ENCODE measurements around the gene LIFR. TPM values are rescaled to one million over a fixed set of nuclear protein-coding genes. Genes with fewer than 3 reads are reported as not detected.

The LIFR gene
- total RNA-seq, 1 experiment from 2014 or later: 91.3 TPM

GRCh38 chr5:38506302-38506701 is 50.1 kb downstream of the LIFR start:
- H3K36me3 ChIP-seq (ENCODE audit: control insufficient read depth, insufficient read depth, low read length): peaks cover 29% of the 10 kb centered on the region
- ATAC-seq (no peak), DNase-seq (ENCODE audit: low read depth, low spot score) (no peak)
- TF ChIP-seq, protein P1, sequence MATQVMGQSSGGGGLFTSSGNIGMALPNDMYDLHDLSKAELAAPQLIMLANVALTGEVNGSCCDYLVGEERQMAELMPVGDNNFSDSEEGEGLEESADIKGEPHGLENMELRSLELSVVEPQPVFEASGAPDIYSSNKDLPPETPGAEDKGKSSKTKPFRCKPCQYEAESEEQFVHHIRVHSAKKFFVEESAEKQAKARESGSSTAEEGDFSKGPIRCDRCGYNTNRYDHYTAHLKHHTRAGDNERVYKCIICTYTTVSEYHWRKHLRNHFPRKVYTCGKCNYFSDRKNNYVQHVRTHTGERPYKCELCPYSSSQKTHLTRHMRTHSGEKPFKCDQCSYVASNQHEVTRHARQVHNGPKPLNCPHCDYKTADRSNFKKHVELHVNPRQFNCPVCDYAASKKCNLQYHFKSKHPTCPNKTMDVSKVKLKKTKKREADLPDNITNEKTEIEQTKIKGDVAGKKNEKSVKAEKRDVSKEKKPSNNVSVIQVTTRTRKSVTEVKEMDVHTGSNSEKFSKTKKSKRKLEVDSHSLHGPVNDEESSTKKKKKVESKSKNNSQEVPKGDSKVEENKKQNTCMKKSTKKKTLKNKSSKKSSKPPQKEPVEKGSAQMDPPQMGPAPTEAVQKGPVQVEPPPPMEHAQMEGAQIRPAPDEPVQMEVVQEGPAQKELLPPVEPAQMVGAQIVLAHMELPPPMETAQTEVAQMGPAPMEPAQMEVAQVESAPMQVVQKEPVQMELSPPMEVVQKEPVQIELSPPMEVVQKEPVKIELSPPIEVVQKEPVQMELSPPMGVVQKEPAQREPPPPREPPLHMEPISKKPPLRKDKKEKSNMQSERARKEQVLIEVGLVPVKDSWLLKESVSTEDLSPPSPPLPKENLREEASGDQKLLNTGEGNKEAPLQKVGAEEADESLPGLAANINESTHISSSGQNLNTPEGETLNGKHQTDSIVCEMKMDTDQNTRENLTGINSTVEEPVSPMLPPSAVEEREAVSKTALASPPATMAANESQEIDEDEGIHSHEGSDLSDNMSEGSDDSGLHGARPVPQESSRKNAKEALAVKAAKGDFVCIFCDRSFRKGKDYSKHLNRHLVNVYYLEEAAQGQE (IDR thresholded peaks at IDR 0.05; ENCODE audit: insufficient read depth in 1 of 2, low read depth in 2 of 2, low read length in 1 of 2): no peak
- no peak for TF ChIP-seq SIN3A (IDR thresholded peaks at IDR 0.05; ENCODE audit: borderline replicate concordance, insufficient read depth, low read depth, low read length)
- TF ChIP-seq TCF7L2 (IDR thresholded peaks at IDR 0.05; ENCODE audit: low read depth, low read length): no peak
- no peak for TF ChIP-seq POLR2AphosphoS5 (IDR thresholded peaks at IDR 0.05; ENCODE audit: low read depth, low read length)
- TF ChIP-seq CTCF (IDR thresholded peaks at IDR 0.05): no peak
- H3K27me3 ChIP-seq (ENCODE audit: control insufficient read depth, insufficient read depth, low read length): no peaks in the 10 kb centered on the region
- intact Hi-C loops (cut with micrococcal nuclease; ENCODE audit: unreplicated experiment): no loop called here
- BruUV-seq (replicated peaks): no TSS peak
- ChIA-PET CTCF (interaction anchor here (0.5 to 1.6 kb wide), 2 partner anchors 23 to 65 kb away, joined by 5 to 11 read pairs; no protein-coding TSS in a partner anchor), POLR2A (no interaction called here)
- H3K27ac ChIP-seq (ENCODE audit: low read length): no peak overlapping the region
- H3K4me3 ChIP-seq (ENCODE audit: low read depth in 2 of 2, low read length in 2 of 2): no peak overlapping the region
- in situ Hi-C loops (cut with HindIII; ENCODE audit: low pct_unique_long_range_greater_than_20kb, low sequenced_read_pairs): no loop called here
- H3K4me1 ChIP-seq (ENCODE audit: control insufficient read depth, insufficient read depth, low read length): no peaks in the 10 kb centered on the region
- no peaks in the 10 kb centered on the region for H3K9me3 ChIP-seq (ENCODE audit: control insufficient read depth, insufficient read depth, low read depth, low read length)

DNA sequence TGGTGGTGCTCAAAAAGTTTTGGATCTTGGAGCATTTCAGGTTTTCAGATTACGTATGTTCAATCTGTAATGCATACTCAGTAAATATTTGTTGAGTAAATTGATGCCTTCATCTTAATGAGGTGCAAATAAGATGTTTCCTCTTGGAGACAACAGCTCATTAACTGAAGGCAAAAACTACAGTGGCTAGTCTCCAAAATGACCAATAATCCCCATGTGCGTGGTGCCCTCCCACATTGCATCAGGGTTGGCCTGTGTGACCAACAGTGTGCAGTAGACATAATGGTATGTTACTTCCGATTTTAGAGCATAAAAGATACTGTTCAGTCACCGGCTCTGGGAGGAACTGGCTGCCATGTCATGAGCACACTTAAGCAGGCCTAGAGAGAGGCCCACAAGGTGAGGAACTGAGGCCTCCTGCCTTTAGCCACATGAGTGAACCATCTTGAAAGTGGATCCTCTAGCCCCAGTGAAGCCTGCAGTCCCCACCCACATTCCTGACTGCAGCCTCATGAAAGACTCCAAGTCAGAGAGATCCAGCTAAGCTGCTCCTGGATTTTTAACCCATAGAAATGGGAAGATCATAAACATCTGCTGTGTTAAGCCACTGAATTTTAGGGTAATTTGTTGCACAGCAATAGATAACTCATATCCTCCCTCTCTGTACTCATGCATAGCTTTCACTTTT is 55.7 kb downstream of the LIFR start:
- in situ Hi-C loops (cut with HindIII; ENCODE audit: low pct_unique_long_range_greater_than_20kb, low sequenced_read_pairs) (no loop called here), intact Hi-C loops (cut with micrococcal nuclease; ENCODE audit: unreplicated experiment) (no loop called here)
- TF ChIP-seq, protein P1 (IDR thresholded peaks at IDR 0.05; ENCODE audit: insufficient read depth in 1 of 2, low read depth in 2 of 2, low read length in 1 of 2): no peak
- TF ChIP-seq CTCF (IDR thresholded peaks at IDR 0.05) (no peak), TCF7L2 (IDR thresholded peaks at IDR 0.05; ENCODE audit: low read depth, low read length) (no peak), SIN3A (IDR thresholded peaks at IDR 0.05; ENCODE audit: borderline replicate concordance, insufficient read depth, low read depth, low read length) (no peak), POLR2AphosphoS5 (IDR thresholded peaks at IDR 0.05; ENCODE audit: low read depth, low read length) (no peak)
- CTCF ChIA-PET: no interaction called here
- no peak overlapping the region for H3K4me3 ChIP-seq (ENCODE audit: low read depth in 2 of 2, low read length in 2 of 2)
- no peak overlapping the region for H3K27ac ChIP-seq (ENCODE audit: low read length)
- ATAC-seq (no peak), DNase-seq (ENCODE audit: low read depth, low spot score) (no peak)
- POLR2A ChIA-PET: no interaction called here
- H3K4me1 ChIP-seq (ENCODE audit: control insufficient read depth, insufficient read depth, low read length): no peaks in the 10 kb centered on the region
- BruUV-seq (replicated peaks): no TSS peak
- H3K27me3 ChIP-seq (ENCODE audit: control insufficient read depth, insufficient read depth, low read length): no peaks in the 10 kb centered on the region
- no peaks in the 10 kb centered on the region for H3K9me3 ChIP-seq (ENCODE audit: control insufficient read depth, insufficient read depth, low read depth, low read length)
- H3K36me3 ChIP-seq (ENCODE audit: control insufficient read depth, insufficient read depth, low read length): peaks cover 8% of the 10 kb centered on the region
